ENCODE results near the gene RGS3.
A peak's percentile ranks its signal among the peaks of the same experiment; 100 is the strongest.

Gene RGS3

DNA sequence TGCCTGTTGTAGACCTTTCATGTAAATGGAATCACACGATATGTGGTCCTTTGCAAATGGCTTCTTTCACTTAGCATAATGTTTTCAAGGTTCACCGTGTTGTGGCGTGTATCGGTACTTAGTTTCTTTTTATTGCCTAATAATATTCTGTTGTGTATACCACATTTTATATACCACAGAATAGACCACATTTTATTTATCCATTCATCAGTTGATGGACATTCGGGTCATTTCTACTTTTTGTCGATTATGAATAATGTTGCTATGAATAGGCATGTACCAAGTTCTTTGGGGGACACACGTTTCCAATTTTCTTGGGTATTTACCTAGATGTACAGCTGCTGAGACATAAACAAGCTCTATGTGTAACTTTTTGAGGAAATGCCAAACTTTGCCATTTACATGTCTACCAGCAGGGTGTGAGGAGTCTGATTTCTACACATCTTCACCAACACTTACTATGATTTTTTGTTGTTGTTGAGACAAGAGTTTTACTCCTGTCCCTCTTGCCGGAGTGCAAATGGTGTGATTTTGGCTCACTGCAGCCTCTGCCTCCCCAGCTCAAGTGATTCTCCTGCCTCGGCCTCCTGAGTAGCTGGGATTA lies 144.7 kb downstream of the RGS3 start:
- no peak for DNase-seq

DNA sequence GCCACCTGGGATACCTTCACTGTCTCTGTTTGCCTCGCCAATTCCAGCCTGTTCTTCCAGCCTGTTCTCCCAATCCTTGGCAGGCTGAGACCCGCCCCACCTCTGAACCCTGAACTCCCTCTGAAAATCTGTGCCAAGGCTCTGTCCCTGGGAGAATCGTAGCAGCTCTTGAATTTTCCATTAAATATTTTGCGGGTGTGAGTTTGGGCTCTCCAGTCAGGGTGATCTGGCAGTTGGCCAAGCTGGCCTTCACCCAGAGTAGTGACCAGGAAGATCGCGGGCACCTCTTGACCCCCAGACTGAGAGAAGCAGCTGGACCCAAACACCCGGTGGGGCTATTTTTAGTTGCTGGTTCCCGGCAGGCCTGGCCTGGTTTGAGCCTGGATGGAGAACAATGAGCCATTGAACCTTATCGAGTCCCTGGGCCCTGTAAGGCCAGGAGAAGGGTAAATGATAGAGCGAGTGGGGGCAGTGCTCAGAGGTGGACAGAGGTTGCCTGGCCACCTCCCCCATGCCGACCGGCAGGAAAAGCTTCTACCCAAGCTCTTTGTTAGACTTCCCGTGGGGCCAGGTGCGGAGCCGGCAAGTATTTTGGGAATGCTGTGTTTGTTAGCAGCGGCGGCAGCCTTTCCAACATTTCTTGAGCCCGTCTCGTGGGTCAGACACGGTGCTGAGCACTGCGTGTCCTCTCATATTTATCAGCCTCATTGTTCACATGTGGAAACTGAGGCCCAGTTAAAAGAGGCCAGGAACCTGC lies 146.2 kb downstream of the RGS3 start:
- no peak for DNase-seq

DNA sequence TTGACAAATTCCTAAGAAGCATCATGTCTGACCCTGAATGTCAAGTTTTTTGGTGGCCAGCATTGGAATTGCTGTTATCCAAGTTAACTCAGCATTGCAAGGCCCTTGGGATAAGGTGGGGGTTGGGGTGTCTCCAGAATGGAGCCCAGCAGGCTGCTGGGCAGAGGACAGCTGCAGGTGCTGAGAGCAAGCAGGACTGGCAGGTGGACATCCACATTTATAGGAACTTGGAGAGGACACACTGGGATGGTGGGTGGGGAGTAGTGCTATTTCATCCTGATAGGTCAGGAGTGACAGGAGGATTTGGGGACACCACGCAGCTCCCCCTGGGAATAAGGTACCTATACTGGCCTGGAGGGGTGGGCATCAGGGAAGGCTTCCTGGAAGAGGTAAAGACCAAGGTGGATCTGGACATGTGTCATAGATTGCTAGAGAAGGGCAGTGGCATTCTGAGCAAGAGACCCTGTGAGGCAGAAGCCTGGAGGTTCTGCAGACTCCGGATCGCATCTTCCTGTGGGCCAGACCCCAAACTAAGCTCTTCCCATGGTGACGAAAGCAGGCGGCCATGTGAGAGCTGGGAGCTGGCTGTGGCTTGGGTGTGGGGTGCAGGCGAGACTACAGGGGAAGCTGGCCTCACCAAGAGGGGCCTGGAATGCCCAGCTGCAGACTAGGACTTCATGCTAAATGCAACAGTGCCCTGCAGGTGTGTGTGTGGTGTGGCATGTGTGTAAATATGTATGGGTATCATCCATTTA lies 148.1 kb downstream of the RGS3 start:
- no peak for DNase-seq

DNA sequence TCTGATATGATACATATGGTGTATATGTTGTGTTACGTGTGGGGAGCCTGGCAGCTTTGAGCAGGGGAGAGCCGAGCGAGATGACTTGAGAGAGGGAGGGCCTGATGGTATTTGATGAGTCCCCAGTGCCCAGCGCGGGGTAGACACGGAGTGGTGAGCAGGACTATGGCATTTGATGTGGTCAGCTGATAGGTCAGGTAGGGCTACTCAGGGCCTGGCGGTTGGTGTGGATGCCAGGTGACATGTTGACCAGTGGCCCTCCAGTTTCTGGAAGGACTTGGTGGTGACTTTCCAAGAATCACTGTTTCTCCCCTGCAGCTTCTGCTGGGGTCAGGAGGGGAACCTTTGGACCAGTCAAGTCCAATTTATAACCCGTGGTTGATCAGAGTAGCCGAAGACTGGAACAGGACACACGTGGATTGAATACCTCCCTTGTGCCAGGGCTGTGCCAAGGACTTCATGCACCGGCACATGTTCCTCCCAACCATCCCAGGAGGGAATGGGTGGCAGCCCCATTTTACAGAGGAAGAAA lies 148.8 kb downstream of the RGS3 start:
- no peak for DNase-seq

DNA sequence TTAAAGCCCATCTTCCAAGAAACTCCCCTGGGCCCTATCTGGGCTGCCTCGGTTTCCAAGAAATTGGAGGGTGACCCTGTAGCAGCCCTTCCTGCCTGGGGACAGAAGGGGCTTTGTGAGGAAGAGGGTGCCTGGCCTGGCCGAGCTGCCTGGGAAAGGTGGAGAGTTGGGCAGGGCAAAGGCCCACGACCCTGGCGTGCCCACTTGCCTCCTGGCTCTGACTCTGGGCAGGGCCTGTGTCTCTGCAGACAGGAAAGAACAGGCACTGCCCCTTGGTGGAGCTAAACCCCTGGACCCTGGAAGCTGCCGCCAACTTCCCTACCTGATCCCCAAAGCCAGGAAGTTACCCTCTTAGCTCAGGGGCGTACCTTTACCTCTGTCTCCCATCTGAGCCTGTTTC lies 149.3 kb downstream of the RGS3 start:
- no peak for DNase-seq

DNA sequence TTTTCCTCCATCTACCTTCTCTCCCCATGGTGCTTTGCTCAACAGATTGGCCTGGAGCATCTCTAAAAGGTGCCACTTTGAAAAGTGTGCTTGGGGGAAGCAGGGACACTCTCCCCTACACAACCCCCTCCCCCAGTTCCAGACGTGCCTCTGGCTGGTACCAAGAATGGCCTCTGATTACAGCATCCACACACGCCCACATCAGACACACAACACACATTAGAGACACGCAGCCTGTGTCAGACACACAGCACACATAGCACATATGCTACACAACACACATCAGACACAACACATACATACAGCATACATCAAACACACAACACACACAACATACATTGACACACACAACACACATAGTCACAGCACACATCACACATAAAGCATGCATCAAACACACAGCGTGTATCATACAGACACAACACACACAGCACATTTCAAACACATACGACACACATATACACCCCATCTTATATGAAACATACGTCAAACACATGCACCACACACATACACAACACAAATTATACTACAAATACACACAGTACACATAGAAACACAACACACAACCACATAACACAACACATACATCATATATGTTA lies 150.4 kb downstream of the RGS3 start:
- DNase-seq = no peak

DNA sequence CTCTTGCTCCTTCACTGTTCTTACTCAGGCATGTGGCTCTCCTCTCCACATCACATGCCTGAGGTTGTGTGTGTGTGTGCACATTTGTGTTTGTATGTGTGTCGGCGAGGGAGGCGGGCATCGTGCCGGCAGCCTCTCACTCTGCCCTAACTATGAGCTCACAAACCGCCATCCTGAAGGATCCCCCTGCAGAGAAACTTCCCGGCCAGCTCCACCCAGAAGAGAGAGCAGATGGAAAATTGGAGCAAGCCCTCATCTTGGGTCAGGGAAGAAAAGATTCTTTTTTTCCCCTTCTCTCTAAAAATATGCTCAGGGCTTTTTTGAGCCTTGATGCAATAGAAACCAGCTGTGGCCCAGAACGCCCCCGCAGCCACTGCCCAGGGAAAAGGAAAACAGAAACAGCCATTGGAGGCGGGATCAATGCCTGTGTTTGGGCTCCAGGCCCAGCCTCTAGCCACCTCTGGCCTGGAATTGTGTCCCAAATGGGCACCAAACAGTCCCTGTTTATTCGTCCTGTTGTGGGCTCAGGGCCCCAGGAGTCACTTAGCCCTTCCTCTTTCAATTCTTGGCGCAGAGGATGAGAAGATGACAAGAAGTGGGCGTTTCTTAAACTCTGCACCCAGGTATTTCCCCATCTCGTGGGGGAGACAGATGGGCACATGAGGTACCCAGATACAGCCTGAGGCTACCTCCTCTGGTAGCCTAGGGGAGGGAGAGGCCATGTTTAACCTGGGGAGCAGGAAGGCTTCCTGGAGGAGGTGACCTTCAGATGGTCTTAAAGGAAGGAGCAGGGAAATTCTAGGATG lies 151.5 kb downstream of the RGS3 start:
- no peak for DNase-seq

DNA sequence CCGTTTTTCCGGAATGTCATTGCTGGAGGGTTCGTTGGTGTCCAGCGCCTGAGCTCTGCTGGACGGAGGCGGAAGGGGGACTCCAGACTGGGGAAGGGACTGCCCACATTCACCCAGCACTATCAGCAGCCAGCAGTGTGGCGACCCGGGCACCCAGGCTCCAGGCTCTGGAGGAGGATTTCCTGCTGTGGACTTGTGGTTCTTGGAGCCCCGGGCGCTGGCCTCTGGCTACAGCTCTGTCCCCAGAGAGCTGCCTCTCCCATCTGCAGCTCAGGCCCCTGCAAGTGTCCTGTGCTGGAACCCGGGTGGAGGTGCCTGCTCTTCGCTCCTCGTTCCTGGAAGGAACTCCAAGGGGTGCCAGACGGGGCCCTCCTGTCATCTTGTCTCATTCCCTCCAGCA lies 152.6 kb downstream of the RGS3 start:
- no peak for DNase-seq

DNA sequence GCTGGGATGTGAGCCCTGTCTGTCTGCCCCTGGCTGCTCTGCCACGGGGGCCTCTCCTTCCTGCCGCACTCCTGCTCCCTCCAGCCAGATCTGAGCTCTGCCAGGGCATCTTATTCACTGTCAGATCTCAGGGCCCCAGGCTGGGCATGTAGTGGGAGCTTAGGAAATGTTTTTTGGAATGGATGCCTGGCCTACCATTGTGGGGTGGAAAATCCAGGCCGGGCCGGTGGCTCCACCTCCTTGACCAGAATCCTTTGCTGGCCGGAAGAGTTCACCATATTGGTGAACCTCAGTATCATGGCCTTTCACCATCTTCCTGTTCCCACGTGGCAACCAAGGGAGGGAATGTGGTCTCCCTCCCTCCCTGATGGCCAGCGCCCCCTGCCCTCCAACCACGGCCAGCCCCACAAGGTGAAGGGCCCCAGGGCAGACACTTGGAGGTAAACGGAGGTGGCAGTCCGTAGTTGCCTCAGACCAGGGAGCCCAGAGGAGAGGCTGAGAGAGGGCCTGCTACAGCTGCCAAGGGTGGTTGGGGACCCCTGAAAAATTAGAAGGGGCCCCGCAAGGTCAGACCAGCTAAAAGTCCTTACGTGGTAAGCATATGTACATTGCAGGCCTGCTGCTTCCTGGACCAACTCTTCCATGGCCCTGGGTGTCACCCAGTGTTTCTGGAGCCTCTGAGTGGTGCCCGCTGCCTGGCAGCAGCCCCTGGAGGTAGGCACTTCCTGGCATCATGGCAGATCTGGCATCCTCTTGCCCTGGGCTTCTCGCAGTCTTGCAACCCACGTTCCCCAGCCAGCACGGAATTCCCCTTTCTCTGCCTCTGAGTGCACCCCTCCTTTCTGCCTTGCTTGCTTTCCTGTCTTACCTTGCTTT lies 153.3 kb downstream of the RGS3 start:
- peak; percentile 13 for DNase-seq

DNA sequence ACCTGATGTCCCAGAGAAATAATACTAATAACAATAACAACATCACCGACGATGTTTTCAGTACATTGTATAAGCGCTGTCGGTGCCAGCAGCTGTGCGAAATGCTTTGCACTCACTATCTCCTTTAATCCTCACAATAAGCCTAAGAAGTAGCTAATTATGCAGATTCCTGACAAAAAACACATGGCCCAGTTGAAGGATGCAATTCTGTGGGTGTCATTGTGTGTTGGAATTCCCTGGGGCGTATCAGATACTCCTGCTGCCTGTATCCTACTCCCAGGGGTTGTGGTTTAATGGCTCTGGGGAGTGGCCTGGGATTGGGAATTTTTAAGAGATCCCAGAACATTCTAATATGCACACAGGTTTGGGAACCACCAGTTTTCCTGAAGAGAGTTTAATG lies 154.0 kb downstream of the RGS3 start:
- no peak for DNase-seq

DNA sequence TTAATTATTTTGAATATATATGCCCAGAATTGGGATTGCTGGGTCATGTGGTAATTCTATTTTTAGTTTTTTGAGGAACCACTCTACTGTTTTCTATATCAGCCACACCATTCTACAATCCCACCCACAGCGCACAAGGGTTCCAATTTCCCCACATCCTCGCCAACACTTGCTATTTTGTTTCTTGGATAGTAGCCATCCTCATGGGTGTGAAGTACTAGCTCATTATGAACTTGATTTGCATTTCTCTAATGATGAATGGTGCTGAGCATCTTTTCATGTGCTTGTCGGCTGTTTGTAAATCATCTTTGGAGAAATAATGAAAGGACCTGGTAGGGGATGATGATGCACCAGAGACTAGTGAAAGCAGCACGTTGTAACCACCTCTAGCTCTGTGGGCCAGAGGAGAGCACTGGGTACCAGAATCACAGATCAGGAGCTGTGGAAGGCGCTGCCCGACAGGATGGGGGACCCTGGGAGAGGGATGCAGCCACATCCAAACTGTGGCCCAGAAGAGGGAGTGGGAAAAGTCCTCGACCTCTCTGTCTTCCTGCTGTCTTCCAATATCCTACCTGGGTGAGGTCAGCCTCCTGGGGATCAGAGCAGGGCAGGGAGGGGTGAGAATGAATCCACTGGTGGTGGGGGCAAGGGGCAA lies 155.4 kb downstream of the RGS3 start:
- no peak for DNase-seq

DNA sequence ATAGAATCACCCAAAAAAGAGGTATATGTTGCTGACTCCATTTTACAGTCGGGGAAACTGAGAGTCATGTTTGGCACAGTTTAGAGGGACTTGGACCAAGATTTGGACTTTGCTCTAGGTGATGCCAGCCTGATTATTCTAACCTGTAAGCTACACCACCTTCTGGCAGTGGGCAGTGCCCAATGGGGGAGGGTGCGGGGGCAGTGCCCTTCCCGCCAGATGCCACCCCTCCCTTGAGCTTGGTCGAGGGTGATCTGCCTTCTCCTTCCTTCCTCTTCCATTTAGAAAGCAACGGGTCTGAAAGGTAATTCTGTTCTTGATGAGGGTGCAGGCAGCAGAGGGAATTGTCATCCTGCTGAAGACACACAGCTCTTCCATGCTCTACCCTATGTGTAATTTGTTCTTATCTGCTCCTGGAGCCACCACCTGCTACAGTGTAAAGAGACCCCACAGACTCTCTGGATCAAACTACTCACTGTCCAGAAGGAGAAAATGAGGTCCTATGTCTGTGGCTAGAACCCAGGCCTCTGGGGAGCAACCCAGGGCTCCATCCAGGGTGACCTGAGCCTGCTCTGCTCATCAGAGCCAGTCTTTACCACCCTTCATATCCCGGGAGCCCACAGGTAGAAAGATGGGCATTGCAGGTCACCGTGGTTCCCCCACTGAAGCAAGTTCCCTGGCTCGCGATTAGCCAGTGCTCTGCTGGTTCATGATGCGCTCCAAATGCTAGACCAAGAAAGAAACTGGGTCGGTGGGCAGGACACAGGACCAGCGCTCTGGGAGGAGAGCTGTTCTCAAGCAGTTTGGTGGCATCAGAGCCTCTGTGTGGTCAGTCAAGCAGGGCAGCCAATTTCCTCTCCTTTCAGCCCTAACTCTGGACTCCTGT lies 156.2 kb downstream of the RGS3 start:
- DNase-seq = no peak

DNA sequence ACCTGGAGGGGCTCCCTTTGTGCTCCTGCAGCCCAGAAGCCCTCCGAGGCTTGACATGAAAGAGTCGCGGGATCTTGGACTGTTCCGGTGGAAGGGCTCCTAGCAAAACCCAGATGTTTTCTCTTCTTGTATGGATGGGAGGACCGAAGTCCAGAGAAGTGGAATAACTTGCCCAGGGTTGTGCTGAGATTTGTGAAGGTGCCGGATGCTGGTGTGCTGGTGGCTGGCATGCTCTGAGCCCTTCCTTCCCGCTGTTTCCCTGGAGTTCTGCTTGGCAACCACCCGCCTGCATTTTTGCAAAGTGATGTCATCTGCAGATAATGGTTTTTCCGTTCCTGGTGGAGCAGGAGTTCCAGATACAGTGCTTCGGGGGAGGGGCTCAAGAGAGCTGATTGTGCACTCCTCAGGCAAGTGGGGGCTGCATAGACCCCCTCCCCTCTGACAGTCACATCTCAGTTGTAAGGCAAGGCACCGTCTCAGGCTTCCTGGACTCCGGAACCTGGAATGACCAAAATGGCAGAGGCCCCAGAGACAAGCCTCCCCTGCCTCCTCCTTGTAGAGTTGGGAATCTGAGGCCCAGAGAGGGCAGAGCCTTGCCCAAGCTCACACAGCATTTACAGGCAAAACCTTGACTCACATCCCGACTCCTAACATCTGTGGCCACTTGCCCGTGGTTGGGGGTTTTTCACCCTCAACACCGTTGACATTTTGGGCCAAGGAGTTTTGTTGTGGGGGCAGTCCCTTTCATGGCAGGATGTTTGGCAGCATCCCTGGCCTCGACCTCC lies 157.0 kb downstream of the RGS3 start:
- peak; percentile 31 for DNase-seq

DNA sequence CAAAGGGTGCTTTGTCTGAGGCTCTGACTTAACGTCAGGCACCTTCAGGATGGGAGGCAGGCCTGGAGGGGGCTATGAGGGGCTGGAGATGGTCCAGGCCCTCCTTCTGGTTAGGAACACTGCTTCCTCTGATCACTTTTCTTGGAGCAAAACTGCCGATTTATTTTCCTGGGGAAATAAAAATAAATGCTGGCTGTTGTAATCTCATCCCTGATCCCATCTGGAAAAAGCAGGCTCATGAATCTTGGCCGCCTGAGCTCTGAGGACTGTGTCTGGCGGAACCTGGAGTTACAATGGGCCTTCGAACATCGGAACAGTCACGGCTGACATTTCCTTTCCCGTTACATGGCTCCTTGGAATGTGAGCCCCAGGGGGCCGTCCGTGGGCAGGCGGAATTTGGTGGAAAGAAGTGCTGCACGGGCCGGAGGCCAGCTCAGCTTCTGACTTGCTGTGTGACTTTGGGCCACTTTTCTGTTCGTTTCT lies 157.8 kb downstream of the RGS3 start:
- no peak for DNase-seq

DNA sequence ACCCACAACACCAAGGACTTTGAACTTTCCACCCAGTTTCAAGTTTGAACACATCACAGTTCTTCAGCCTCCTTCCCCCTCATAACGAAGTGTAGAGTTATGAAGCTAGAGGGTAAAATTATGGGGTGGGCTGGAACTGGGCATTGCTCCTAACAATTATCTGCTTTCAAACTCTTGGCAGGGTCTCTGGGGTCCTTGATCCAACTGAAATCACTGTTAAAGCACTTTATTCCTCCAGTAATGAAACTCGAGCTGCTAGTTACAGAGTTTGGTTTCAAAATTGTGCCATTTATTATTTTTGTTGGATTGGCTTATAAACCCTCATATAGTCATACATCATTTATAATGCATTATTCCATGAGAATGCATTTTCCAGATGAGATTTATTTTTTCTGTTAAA lies 158.5 kb downstream of the RGS3 start:
- DNase-seq = no peak

DNA sequence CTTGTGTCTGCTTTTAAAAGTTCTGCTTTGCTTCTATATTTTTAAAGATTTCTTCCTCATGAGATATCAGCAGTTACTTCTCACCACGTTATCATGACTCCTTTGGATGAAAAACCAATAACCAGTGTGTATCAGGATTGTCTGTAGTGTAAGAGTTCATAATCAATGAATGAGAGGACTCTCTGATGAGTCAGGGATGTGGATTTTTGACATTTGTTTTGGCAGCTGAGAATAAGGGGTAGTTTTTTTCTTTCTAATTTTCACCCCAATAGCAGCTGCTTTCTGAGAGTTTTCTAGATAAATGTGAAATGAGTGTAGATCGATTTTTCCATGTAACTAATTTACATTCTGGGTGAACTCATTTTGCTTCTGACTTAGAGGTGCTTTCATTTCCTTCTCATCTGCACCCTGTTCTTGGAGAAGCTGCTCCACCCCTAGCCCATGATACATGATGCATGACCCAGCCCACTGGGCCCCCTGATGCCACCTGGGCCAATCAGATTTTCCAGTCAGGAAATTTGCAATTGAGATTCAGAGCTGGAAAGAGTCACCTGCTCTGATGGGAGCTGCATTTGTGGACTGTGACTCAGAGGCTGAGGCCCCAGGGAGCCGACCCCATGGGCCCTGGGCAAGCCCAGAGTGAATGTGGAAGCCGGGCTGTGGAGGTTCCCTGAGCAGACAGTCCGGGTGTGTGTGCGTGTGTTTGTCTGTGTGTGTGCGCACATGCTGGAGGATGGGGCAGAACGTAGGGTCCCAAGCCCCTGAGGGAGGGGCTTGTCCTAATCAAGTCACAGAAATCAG lies 159.3 kb downstream of the RGS3 start:
- DNase-seq = peak; percentile 77

DNA sequence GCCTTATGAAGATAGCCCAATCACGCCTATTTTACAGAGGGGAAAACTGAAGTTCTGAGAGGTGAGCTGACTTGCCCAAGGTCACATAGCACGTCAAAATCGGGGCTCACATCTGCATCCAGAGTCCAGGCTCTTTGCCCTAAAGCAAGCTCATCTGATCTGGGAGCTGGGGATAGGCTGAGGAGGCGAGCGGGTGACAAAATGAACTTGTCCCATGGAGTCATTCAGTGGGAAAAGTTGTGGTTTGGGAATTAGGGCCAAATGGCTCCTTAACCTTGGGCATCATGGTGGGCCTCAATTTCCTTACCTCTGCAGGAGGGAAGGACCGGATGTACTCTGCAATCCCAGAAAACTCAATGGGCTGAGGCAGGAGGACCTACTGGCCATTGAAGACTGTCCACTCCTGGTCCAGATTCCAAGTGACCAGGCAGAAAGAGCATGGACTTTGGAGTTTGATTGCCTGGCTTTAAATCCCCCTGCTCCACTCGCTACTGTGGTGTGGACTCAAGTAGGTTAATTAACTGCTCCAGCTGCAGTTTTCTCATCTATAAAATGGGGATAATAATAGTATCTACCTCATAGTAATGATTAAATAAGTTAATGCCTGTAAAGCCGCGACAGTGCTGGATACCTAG lies 160.4 kb downstream of the RGS3 start:
- no peak for DNase-seq

DNA sequence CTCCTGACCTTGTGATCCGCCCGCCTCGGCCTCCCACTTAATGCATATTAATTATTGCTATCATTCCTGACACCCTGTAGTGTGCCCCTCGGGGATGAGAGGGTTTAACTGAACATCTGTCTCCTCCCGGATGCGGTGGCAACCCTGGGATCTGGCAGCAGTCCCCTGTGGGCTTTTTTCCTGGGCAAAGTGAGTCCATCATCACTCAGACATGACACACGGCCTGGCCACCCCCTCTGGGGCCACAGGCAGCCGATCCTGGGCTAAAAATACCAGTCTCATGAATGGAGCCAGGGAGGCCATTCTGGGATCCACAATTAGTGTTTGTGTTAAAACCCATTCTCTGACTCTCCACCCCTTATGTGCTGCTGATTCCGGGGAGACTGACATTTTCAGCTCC lies 161.2 kb downstream of the RGS3 start:
- DNase-seq = no peak
